ENCODE results near the gene CPPED1. TPM values are rescaled to one million over a fixed set of nuclear protein-coding genes. Genes with fewer than 3 reads are reported as not detected.

CPPED1 gene
- total RNA-seq, 1 donor from 2014 or later: 7.7 TPM

- H3K36me3 Mint-ChIP-seq: no peaks in the 10 kb centered on the region
- no peak for TF ChIP-seq CTCF (IDR thresholded peaks at IDR 0.05; ENCODE audit: unreplicated experiment)
Measured at GRCh38 chr16:12643034-12643455, 160.6 kb downstream of the CPPED1 start.

GRCh38 chr16:12639044-12639443, 164.6 kb downstream of the CPPED1 start:
- TF ChIP-seq CTCF (IDR thresholded peaks at IDR 0.05; ENCODE audit: unreplicated experiment): no peak
- DNase-seq (ENCODE audit: low spot score in 2 of 2, unreplicated experiment in 2 of 2): no peak
- H3K4me1 Mint-ChIP-seq: no peaks in the 10 kb centered on the region
- no peaks in the 10 kb centered on the region for H3K36me3 Mint-ChIP-seq
- H3K27ac Mint-ChIP-seq: no peak overlapping the region
- H3K27me3 Mint-ChIP-seq (ENCODE audit: low read depth): peaks cover 10% of the 10 kb centered on the region
- no peaks in the 10 kb centered on the region for H3K9me3 Mint-ChIP-seq
- no peak overlapping the region for H3K4me3 Mint-ChIP-seq

More at GRCh38 chr16:12643034-12643455, 160.6 kb downstream of the CPPED1 start:
- Mint-ChIP-seq H3K27me3 (ENCODE audit: low read depth) (peaks cover 2% of the 10 kb centered on the region), H3K4me3 (no peak overlapping the region), H3K27ac (no peak overlapping the region), H3K4me1 (no peaks in the 10 kb centered on the region), H3K9me3 (no peaks in the 10 kb centered on the region)
- DNase-seq (ENCODE audit: low spot score in 2 of 2, unreplicated experiment in 2 of 2): no peak

GRCh38 chr16:12637002-12637401, 166.7 kb downstream of the CPPED1 start:
- Mint-ChIP-seq H3K27me3 (ENCODE audit: low read depth) (peaks cover 20% of the 10 kb centered on the region), H3K4me1 (no peaks in the 10 kb centered on the region), H3K4me3 (no peak overlapping the region), H3K27ac (no peak overlapping the region), H3K9me3 (no peaks in the 10 kb centered on the region), H3K36me3 (no peaks in the 10 kb centered on the region)
- no peak for DNase-seq (ENCODE audit: low spot score in 2 of 2, unreplicated experiment in 2 of 2)
- no peak for TF ChIP-seq CTCF (IDR thresholded peaks at IDR 0.05; ENCODE audit: unreplicated experiment)

- Mint-ChIP-seq H3K36me3 (no peaks in the 10 kb centered on the region), H3K27ac (no peak overlapping the region), H3K4me3 (no peak overlapping the region), H3K4me1 (peaks cover 5% of the 10 kb centered on the region), H3K27me3 (ENCODE audit: low read depth) (peaks cover 26% of the 10 kb centered on the region), H3K9me3 (no peaks in the 10 kb centered on the region)
- DNase-seq (ENCODE audit: low spot score in 2 of 2, unreplicated experiment in 2 of 2): no peak
- no peak for TF ChIP-seq CTCF (IDR thresholded peaks at IDR 0.05; ENCODE audit: unreplicated experiment)
Measured at GRCh38 chr16:12629271-12629670, 174.4 kb downstream of the CPPED1 start.

GRCh38 chr16:12628536-12628935, 175.2 kb downstream of the CPPED1 start:
- no peak for DNase-seq (ENCODE audit: low spot score in 2 of 2, unreplicated experiment in 2 of 2)
- Mint-ChIP-seq H3K36me3 (no peaks in the 10 kb centered on the region), H3K27me3 (ENCODE audit: low read depth) (peaks cover 19% of the 10 kb centered on the region), H3K9me3 (no peaks in the 10 kb centered on the region), H3K4me1 (peaks cover 5% of the 10 kb centered on the region), H3K4me3 (no peak overlapping the region), H3K27ac (no peak overlapping the region)
- no peak for TF ChIP-seq CTCF (IDR thresholded peaks at IDR 0.05; ENCODE audit: unreplicated experiment)

- TF ChIP-seq CTCF (IDR thresholded peaks at IDR 0.05; ENCODE audit: unreplicated experiment): no peak
- Mint-ChIP-seq H3K27ac (no peak overlapping the region), H3K27me3 (ENCODE audit: low read depth) (peaks cover 12% of the 10 kb centered on the region), H3K9me3 (no peaks in the 10 kb centered on the region), H3K36me3 (no peaks in the 10 kb centered on the region), H3K4me1 (peaks cover 5% of the 10 kb centered on the region), H3K4me3 (no peak overlapping the region)
- DNase-seq (ENCODE audit: low spot score in 2 of 2, unreplicated experiment in 2 of 2): no peak
Measured at GRCh38 chr16:12627394-12627793, 176.3 kb downstream of the CPPED1 start.

Data from mesothelial cell of epicardium (in vitro differentiated cells).